CD8-positive, alpha-beta memory T cell (primary cell): ENCODE results near the gene CCDC167. TPM values are rescaled to one million over a fixed set of nuclear protein-coding genes. Genes with fewer than 3 reads are reported as not detected.

Experiments
- CTCF ChIA-PET: fragments of 350-600 bp; sonication (Branson Sonifier 250); formaldehyde crosslinking; loops from one replicate; lab custom pipeline; 2021; ENCODE audit warnings: antibody characterized with exemption; lab: Charles Lee
- POLR2A ChIA-PET: fragments of 350-600 bp; sonication (Branson Sonifier 250); formaldehyde crosslinking; loops from one replicate; lab custom pipeline; 2021; ENCODE audit warnings: antibody characterized with exemption; lab: Charles Lee
- DNase-seq, 5 donors: peaks; one replicate each; pipeline versions ENCODE4 v3.0.0 to v3.0.0-alpha.2; 2020 to 2022; ENCODE audit warnings: mixed read lengths in 1 of 5
- H3K27ac ChIP-seq: one replicate; pipeline ENCODE4 v1.7.0; 2013; ENCODE audit warnings: low read depth, mild to moderate bottlenecking, low read length, moderate library complexity
- H3K27me3 ChIP-seq: 2 replicates; pipeline ENCODE4 v1.7.0; 2013; ENCODE audit warnings: low read length, mild to moderate bottlenecking; ENCODE audit not compliant: insufficient read depth, poor library complexity, severe bottlenecking
- H3K36me3 ChIP-seq: 2 replicates; pipeline ENCODE4 v1.7.0; 2013; ENCODE audit warnings: mild to moderate bottlenecking, low read length, moderate library complexity; ENCODE audit not compliant: insufficient read depth
- H3K4me1 ChIP-seq: 2 replicates; pipeline ENCODE4 v1.7.0; 2013; ENCODE audit warnings: mild to moderate bottlenecking, low read length, moderate library complexity; ENCODE audit not compliant: insufficient read depth
- H3K4me3 ChIP-seq: 2 replicates; pipeline ENCODE4 v1.7.0; 2013; ENCODE audit warnings: mild to moderate bottlenecking, low read length
- H3K9me3 ChIP-seq: 2 replicates; pipeline ENCODE4 v1.7.0; 2013; ENCODE audit warnings: mild to moderate bottlenecking, low read length
- H3K27ac Mint-ChIP-seq, 8 donors: one replicate each; pipeline ENCODE4 v1.8.0; 2020 to 2021; ENCODE audit warnings: mixed read lengths in 8 of 8, mild to moderate bottlenecking in 6 of 8, inconsistent platforms in 3 of 8, moderate library complexity in 3 of 8
- H3K27me3 Mint-ChIP-seq, 2 donors: one replicate each; pipeline ENCODE4 v1.8.0; 2020 to 2021; ENCODE audit warnings: mixed read lengths in 2 of 2, mild to moderate bottlenecking in 1 of 2, moderate library complexity in 1 of 2
- H3K36me3 Mint-ChIP-seq, 3 donors: one replicate each; pipeline ENCODE4 v1.8.0; 2020 to 2021; ENCODE audit warnings: mixed read lengths in 3 of 3, inconsistent platforms in 1 of 3, mild to moderate bottlenecking in 1 of 3
- H3K4me1 Mint-ChIP-seq, 3 donors: one replicate each; pipeline ENCODE4 v1.8.0; 2020 to 2021; ENCODE audit warnings: mixed read lengths in 3 of 3, inconsistent platforms in 1 of 3, mild to moderate bottlenecking in 1 of 3
- H3K4me3 Mint-ChIP-seq, 7 donors: one replicate each; pipeline ENCODE4 v1.8.0; 2020 to 2021; ENCODE audit warnings: mixed read lengths in 7 of 7, mild to moderate bottlenecking in 6 of 7, moderate library complexity in 4 of 7, inconsistent platforms in 2 of 7
- H3K9me3 Mint-ChIP-seq, 5 donors: one replicate each; pipeline ENCODE4 v1.8.0; 2020 to 2022; ENCODE audit warnings: mixed read lengths in 5 of 5, mild to moderate bottlenecking in 3 of 5, moderate library complexity in 2 of 5, inconsistent platforms in 1 of 5
- polyA plus RNA-seq: library from polyadenylated mRNA; unstranded; fragments of 300-500 nt; fragmentation: Illumina TruSeq; gene quantifications from one replicate; pipeline ENCODE4 v1.2.3, GENCODE V29; 2021
- total RNA-seq, 2 experiments: library from RNA; stranded (reverse); gene quantifications; one replicate each; pipeline ENCODE4 v1.2.3, GENCODE V29; 2021

Gene CCDC167
- total and polyA plus RNA-seq, 3 experiments from 2014 or later = 79.5 to 181 (median 86.3) TPM

- CTCF ChIA-PET = interaction anchor here (1.3 kb wide), 1 partner anchor 87 kb away, joined by 5 read pairs; no protein-coding TSS in a partner anchor
- POLR2A ChIA-PET = no interaction called here
- H3K36me3 Mint-ChIP-seq = peaks cover 0 to 97% (median 16%) of the 10 kb centered on the region in 3 donors
Observed at GRCh38 chr6:37478827-37479226, 20.9 kb downstream of the CCDC167 start.

GRCh38 chr6:37477656-37478435, 21.8 kb downstream of the CCDC167 start:
- H3K27ac Mint-ChIP-seq = peak overlapping the region in 4 of 8 donors; percentile 1 to 68 (median 24)
- CTCF ChIA-PET = interaction anchor here (1.3 kb wide), 2 partner anchors 88 to 214 kb away, joined by 3 to 5 read pairs; no protein-coding TSS in a partner anchor
- no peaks in the 10 kb centered on the region for H3K4me1 ChIP-seq
- H3K9me3 ChIP-seq = no peaks in the 10 kb centered on the region
- no peak overlapping the region for H3K4me3 ChIP-seq
- H3K27me3 ChIP-seq = no peaks in the 10 kb centered on the region
- peaks cover 67% of the 10 kb centered on the region for H3K36me3 ChIP-seq
- no peaks in the 10 kb centered on the region for H3K27me3 Mint-ChIP-seq
- H3K36me3 Mint-ChIP-seq = peaks cover 0 to 97% (median 15%) of the 10 kb centered on the region in 3 donors
- H3K4me3 Mint-ChIP-seq = no peak overlapping the region
- peaks cover 0 to 2% (median 0%) of the 10 kb centered on the region in 3 donors for H3K4me1 Mint-ChIP-seq
- no peak for DNase-seq
- H3K9me3 Mint-ChIP-seq = no peaks in the 10 kb centered on the region
- no peak overlapping the region for H3K27ac ChIP-seq
- POLR2A ChIA-PET = no interaction called here

More at GRCh38 chr6:37478827-37479226, 20.9 kb downstream of the CCDC167 start:
- H3K27me3 ChIP-seq = no peaks in the 10 kb centered on the region
- no peaks in the 10 kb centered on the region for H3K9me3 ChIP-seq
- Mint-ChIP-seq H3K9me3 (no peaks in the 10 kb centered on the region), H3K4me1 (peaks cover 0 to 3% (median 2%) of the 10 kb centered on the region in 3 donors), H3K27ac (peak overlapping the region in 4 of 8 donors; percentile 7 to 50 (median 24)), H3K4me3 (no peak overlapping the region), H3K27me3 (no peaks in the 10 kb centered on the region)
- H3K36me3 ChIP-seq = peaks cover 66% of the 10 kb centered on the region
- peaks cover 4% of the 10 kb centered on the region for H3K4me1 ChIP-seq
- H3K27ac ChIP-seq = no peak overlapping the region
- no peak for DNase-seq
- H3K4me3 ChIP-seq = no peak overlapping the region

- Histone ChIP-seq H3K27me3 (no peaks in the 10 kb centered on the region), H3K9me3 (no peaks in the 10 kb centered on the region), H3K27ac (no peak overlapping the region), H3K4me1 (no peaks in the 10 kb centered on the region), H3K36me3 (peaks cover 67% of the 10 kb centered on the region), H3K4me3 (no peak overlapping the region)
- Mint-ChIP-seq H3K4me3 (no peak overlapping the region), H3K4me1 (peaks cover 0 to 2% (median 0%) of the 10 kb centered on the region in 3 donors), H3K9me3 (no peaks in the 10 kb centered on the region), H3K36me3 (peaks cover 0 to 97% (median 11%) of the 10 kb centered on the region in 3 donors), H3K27me3 (no peaks in the 10 kb centered on the region), H3K27ac (peak overlapping the region in 5 of 8 donors; percentile 1 to 68 (median 45))
- CTCF ChIA-PET = interaction anchor here (1.3 kb wide), 1 partner anchor 214 kb away, joined by 3 read pairs; no protein-coding TSS in a partner anchor
- POLR2A ChIA-PET = no interaction called here
- no peak for DNase-seq
Observed at GRCh38 chr6:37477191-37477590, 22.5 kb downstream of the CCDC167 start.

- peaks cover 5 to 93% (median 16%) of the 10 kb centered on the region in 3 donors for H3K36me3 Mint-ChIP-seq
- Histone ChIP-seq H3K36me3 (peaks cover 74% of the 10 kb centered on the region), H3K4me3 (no peak overlapping the region), H3K27ac (no peak overlapping the region), H3K9me3 (no peaks in the 10 kb centered on the region), H3K27me3 (no peaks in the 10 kb centered on the region), H3K4me1 (no peaks in the 10 kb centered on the region)
- ChIA-PET CTCF (interaction anchor here (1.2 kb wide), 1 partner anchor 91 kb away, joined by 3 read pairs; no protein-coding TSS in a partner anchor), POLR2A (no interaction called here)
- H3K27ac Mint-ChIP-seq = peak overlapping the region in 4 of 8 donors; percentile 50 to 73 (median 62)
- DNase-seq = no peak
- H3K4me3 Mint-ChIP-seq = no peak overlapping the region
- H3K9me3 Mint-ChIP-seq = no peaks in the 10 kb centered on the region
- H3K4me1 Mint-ChIP-seq = peaks cover 0 to 4% (median 0%) of the 10 kb centered on the region in 3 donors
- H3K27me3 Mint-ChIP-seq = no peaks in the 10 kb centered on the region
Observed at GRCh38 chr6:37474316-37474715, 25.4 kb downstream of the CCDC167 start.

GRCh38 chr6:37473364-37474095, 26.2 kb downstream of the CCDC167 start:
- peaks cover 0 to 5% (median 0%) of the 10 kb centered on the region in 3 donors for H3K4me1 Mint-ChIP-seq
- H3K36me3 ChIP-seq = peaks cover 73% of the 10 kb centered on the region
- H3K9me3 ChIP-seq = no peaks in the 10 kb centered on the region
- no peaks in the 10 kb centered on the region for H3K27me3 ChIP-seq
- H3K9me3 Mint-ChIP-seq = no peaks in the 10 kb centered on the region
- DNase-seq = no peak
- CTCF ChIA-PET = interaction anchor here (1.5 kb wide), 1 partner anchor 92 kb away, joined by 4 read pairs; no protein-coding TSS in a partner anchor
- H3K4me1 ChIP-seq = no peaks in the 10 kb centered on the region
- peak overlapping the region in 4 of 8 donors; percentile 2 to 62 (median 56) for H3K27ac Mint-ChIP-seq
- no peak overlapping the region for H3K4me3 Mint-ChIP-seq
- no peak overlapping the region for H3K4me3 ChIP-seq
- H3K27ac ChIP-seq = no peak overlapping the region
- POLR2A ChIA-PET = no interaction called here
- no peaks in the 10 kb centered on the region for H3K27me3 Mint-ChIP-seq
- H3K36me3 Mint-ChIP-seq = peaks cover 5 to 90% (median 16%) of the 10 kb centered on the region in 3 donors

DNA sequence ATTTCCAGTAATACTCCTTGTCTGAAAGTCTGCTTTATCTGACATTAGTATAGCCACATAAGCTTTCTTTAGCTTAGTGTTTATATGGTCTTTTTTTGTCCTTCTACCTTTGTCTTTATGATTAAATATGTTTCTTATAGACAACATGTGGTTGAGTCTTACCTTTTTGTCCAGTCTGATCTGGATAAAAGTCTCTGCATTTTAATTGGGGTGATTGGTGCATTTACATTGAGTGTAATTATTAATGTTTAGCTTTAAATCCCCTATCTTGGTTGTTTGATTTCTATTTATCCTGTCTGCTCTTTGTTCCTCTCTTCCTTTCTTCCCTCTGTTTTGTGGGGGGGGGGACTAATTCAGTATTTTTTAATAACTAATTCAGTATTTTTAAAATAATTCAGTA, 32.0 kb downstream of the CCDC167 start:
- H3K27me3 ChIP-seq = no peaks in the 10 kb centered on the region
- no peak overlapping the region for H3K27ac ChIP-seq
- no peak overlapping the region for H3K4me3 ChIP-seq
- no peaks in the 10 kb centered on the region for H3K4me1 ChIP-seq
- CTCF ChIA-PET = interaction anchor here (1.0 kb wide), 1 partner anchor 17 kb away, joined by 3 read pairs; no protein-coding TSS in a partner anchor
- POLR2A ChIA-PET = interaction anchor here (0.6 kb wide), 1 partner anchor 67 kb away, joined by 5 read pairs; no protein-coding TSS in a partner anchor
- Mint-ChIP-seq H3K9me3 (peaks cover 0 to 6% (median 0%) of the 10 kb centered on the region in 5 donors), H3K36me3 (peaks cover 33 to 72% (median 36%) of the 10 kb centered on the region in 3 donors), H3K4me1 (peaks cover 0 to 8% (median 0%) of the 10 kb centered on the region in 3 donors), H3K27ac (peak overlapping the region in 1 of 8 donors; percentile 23), H3K4me3 (no peak overlapping the region), H3K27me3 (no peaks in the 10 kb centered on the region)
- DNase-seq = no peak
- peaks cover 35% of the 10 kb centered on the region for H3K36me3 ChIP-seq
- H3K9me3 ChIP-seq = no peaks in the 10 kb centered on the region

DNA sequence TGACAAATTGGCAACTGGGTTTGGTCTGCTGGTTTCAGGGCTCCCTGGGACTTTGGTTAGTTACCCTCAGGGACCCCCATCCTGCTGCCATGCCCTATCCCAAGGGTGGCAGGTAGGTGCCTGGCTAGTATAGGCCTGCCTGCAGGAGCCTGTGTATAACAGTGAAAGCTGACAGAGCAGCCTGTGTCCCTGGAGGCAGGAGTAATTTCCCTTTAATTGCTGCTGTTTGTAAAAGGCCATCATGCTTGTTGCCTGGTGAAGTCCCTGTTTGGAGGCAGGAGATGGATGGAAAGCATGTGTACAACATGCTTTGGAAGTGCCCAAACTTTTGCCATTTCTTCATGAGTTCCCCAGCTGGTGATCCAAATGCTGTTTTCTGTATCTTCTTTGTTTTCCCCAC, 36.6 kb downstream of the CCDC167 start:
- Mint-ChIP-seq H3K36me3 (peaks cover 33 to 82% (median 38%) of the 10 kb centered on the region in 3 donors), H3K27ac (peak overlapping the region in 3 of 8 donors; percentile 37 to 54 (median 50)), H3K27me3 (no peaks in the 10 kb centered on the region), H3K4me3 (no peak overlapping the region), H3K4me1 (peaks cover 0 to 7% (median 0%) of the 10 kb centered on the region in 3 donors), H3K9me3 (peaks cover 0 to 6% (median 0%) of the 10 kb centered on the region in 5 donors)
- no peaks in the 10 kb centered on the region for H3K27me3 ChIP-seq
- no peak overlapping the region for H3K4me3 ChIP-seq
- POLR2A ChIA-PET = no interaction called here
- H3K36me3 ChIP-seq = peaks cover 52% of the 10 kb centered on the region
- H3K27ac ChIP-seq = no peak overlapping the region
- DNase-seq = no peak
- no peaks in the 10 kb centered on the region for H3K4me1 ChIP-seq
- CTCF ChIA-PET = no interaction called here
- no peaks in the 10 kb centered on the region for H3K9me3 ChIP-seq
